Vagina (tissue), 2 donors: ENCODE results near the gene USP34. TPM values are rescaled to one million over a fixed set of nuclear protein-coding genes. Genes with fewer than 3 reads are reported as not detected.

Experiments used
- DNase-seq, 2 donors: peaks; one replicate each; pipeline ENCODE4 v3.0.0-alpha.2; 2017; ENCODE audit errors: extremely low spot score in 2 of 2
- H3K27ac ChIP-seq: fragments of 200-600 bp; sonication (generic); one replicate; pipeline ENCODE4 v1.5.1; 2019
- H3K27me3 ChIP-seq: fragments of 200-600 bp; sonication (generic); one replicate; pipeline ENCODE4 v1.5.1; 2019
- H3K36me3 ChIP-seq, 2 donors: fragments of 200-600 bp; sonication (generic); one replicate each; pipeline ENCODE4 v1.5.1; 2017 to 2019
- H3K4me1 ChIP-seq: fragments of 200-600 bp; sonication (generic); one replicate; pipeline ENCODE4 v1.5.1; 2019
- H3K4me3 ChIP-seq, 2 donors: fragments of 200-600 bp; sonication (generic); 1 replicate in 1 of 2; 2 replicates in 1 of 2; pipeline ENCODE4 v1.5.1; 2016 to 2019
- H3K9me3 ChIP-seq: fragments of 200-600 bp; sonication (generic); one replicate; pipeline ENCODE4 v1.5.1; 2019
- CTCF ChIP-seq, 3 experiments: fragments of 450-650 bp in 2 of 3; fragments of 200-600 bp in 1 of 3; sonication (generic) in 1 of 3; IDR thresholded peaks; one replicate each; pipeline ENCODE4 v1.5.1; 2017 to 2019; ENCODE audit warnings: antibody characterized with exemption in 3 of 3, mild to moderate bottlenecking in 2 of 3, moderate library complexity in 2 of 3
- POLR2A ChIP-seq, 2 donors: fragments of 450-650 bp; IDR thresholded peaks; one replicate each; pipeline ENCODE4 v1.6.1; 2017; ENCODE audit warnings: antibody characterized with exemption in 2 of 2, mild to moderate bottlenecking in 2 of 2, moderate library complexity in 2 of 2
- POLR2AphosphoS5 ChIP-seq, 2 donors: sonication (generic); formaldehyde crosslinking; IDR thresholded peaks; one replicate each; pipeline ENCODE4 v1.9.0; 2017; ENCODE audit warnings: antibody characterized with exemption in 2 of 2, mild to moderate bottlenecking in 2 of 2, low read depth in 1 of 2; ENCODE audit not compliant: insufficient read depth in 1 of 2
- intact Hi-C: fragments of 100-400 bp; cut with DNase I; formaldehyde crosslinking; loops from one replicate; pipeline ENCODE4 v1.15.1; 2023
- total RNA-seq: library from RNA; depleted of rRNA; stranded (reverse); fragments of >200 nt; gene quantifications from one replicate; pipeline ENCODE4 v1.2.3, GENCODE V29; 2016

The USP34 gene
- total RNA-seq, 1 donor from 2014 or later: 117 TPM

- TF ChIP-seq POLR2A (IDR thresholded peaks at IDR 0.05): no peak
- no peak for TF ChIP-seq POLR2AphosphoS5 (IDR thresholded peaks at IDR 0.05; ENCODE audit: insufficient read depth in 1 of 2, low read depth in 1 of 2)
- TF ChIP-seq CTCF (IDR thresholded peaks at IDR 0.05): no peak
- intact Hi-C loops: no loop called here
- H3K9me3 ChIP-seq: no peaks in the 10 kb centered on the region
- H3K27ac ChIP-seq: no peak overlapping the region
- DNase-seq: no peak
- H3K4me1 ChIP-seq: no peaks in the 10 kb centered on the region
- no peaks in the 10 kb centered on the region for H3K27me3 ChIP-seq
- H3K4me3 ChIP-seq: no peak overlapping the region
- H3K36me3 ChIP-seq: peaks cover 0 to 26% of the 10 kb centered on the region in 2 donors
These were observed 90.6 kb downstream of the USP34 start for GRCh38 chr2:61380056-61380881.

- TF ChIP-seq POLR2AphosphoS5 (IDR thresholded peaks at IDR 0.05; ENCODE audit: insufficient read depth in 1 of 2, low read depth in 1 of 2): no peak
- no peak for TF ChIP-seq CTCF (IDR thresholded peaks at IDR 0.05)
- no peak for TF ChIP-seq POLR2A (IDR thresholded peaks at IDR 0.05)
- H3K27me3 ChIP-seq: no peaks in the 10 kb centered on the region
- no peaks in the 10 kb centered on the region for H3K4me1 ChIP-seq
- no peaks in the 10 kb centered on the region for H3K9me3 ChIP-seq
- DNase-seq: no peak
- H3K4me3 ChIP-seq: no peak overlapping the region
- H3K27ac ChIP-seq: no peak overlapping the region
- H3K36me3 ChIP-seq: peaks cover 0 to 34% of the 10 kb centered on the region in 2 donors
- intact Hi-C loops: no loop called here
These were observed 91.4 kb downstream of the USP34 start for GRCh38 chr2:61379521-61379920.

GRCh38 chr2:61378281-61378680 is 92.6 kb downstream of the USP34 start:
- DNase-seq: no peak
- TF ChIP-seq CTCF (IDR thresholded peaks at IDR 0.05) (no peak), POLR2A (IDR thresholded peaks at IDR 0.05) (no peak), POLR2AphosphoS5 (IDR thresholded peaks at IDR 0.05; ENCODE audit: insufficient read depth in 1 of 2, low read depth in 1 of 2) (no peak)
- H3K36me3 ChIP-seq: peaks cover 0 to 36% of the 10 kb centered on the region in 2 donors
- H3K9me3 ChIP-seq: no peaks in the 10 kb centered on the region
- no peaks in the 10 kb centered on the region for H3K4me1 ChIP-seq
- no peaks in the 10 kb centered on the region for H3K27me3 ChIP-seq
- H3K27ac ChIP-seq: no peak overlapping the region
- H3K4me3 ChIP-seq: no peak overlapping the region
- intact Hi-C loops: no loop called here

- H3K4me1 ChIP-seq: no peaks in the 10 kb centered on the region
- H3K4me3 ChIP-seq: no peak overlapping the region
- H3K36me3 ChIP-seq: peaks cover 0 to 38% of the 10 kb centered on the region in 2 donors
- no peaks in the 10 kb centered on the region for H3K9me3 ChIP-seq
- no peak for DNase-seq
- no peaks in the 10 kb centered on the region for H3K27me3 ChIP-seq
- TF ChIP-seq POLR2A (IDR thresholded peaks at IDR 0.05): no peak
- TF ChIP-seq CTCF (IDR thresholded peaks at IDR 0.05): no peak
- TF ChIP-seq POLR2AphosphoS5 (IDR thresholded peaks at IDR 0.05; ENCODE audit: insufficient read depth in 1 of 2, low read depth in 1 of 2): no peak
- intact Hi-C loops: no loop called here
- no peak overlapping the region for H3K27ac ChIP-seq
These were observed 93.8 kb downstream of the USP34 start for GRCh38 chr2:61377046-61377445.

GRCh38 chr2:61376211-61376610 is 94.7 kb downstream of the USP34 start:
- H3K36me3 ChIP-seq: peaks cover 0 to 31% of the 10 kb centered on the region in 2 donors

More at GRCh38 chr2:61376211-61376610, 94.7 kb downstream of the USP34 start:
- Histone ChIP-seq H3K27ac (no peak overlapping the region), H3K9me3 (no peaks in the 10 kb centered on the region), H3K27me3 (no peaks in the 10 kb centered on the region), H3K4me1 (no peaks in the 10 kb centered on the region), H3K4me3 (no peak overlapping the region)
- intact Hi-C loops: no loop called here
- DNase-seq: no peak
- TF ChIP-seq POLR2AphosphoS5 (IDR thresholded peaks at IDR 0.05; ENCODE audit: insufficient read depth in 1 of 2, low read depth in 1 of 2) (no peak), POLR2A (IDR thresholded peaks at IDR 0.05) (no peak), CTCF (IDR thresholded peaks at IDR 0.05) (no peak)
